Gastroesophageal sphincter (tissue), 3 donors: ENCODE data around the gene FBF1.

ENCODE experiments used
- EP300 ChIP-seq: sonication (generic); formaldehyde crosslinking; IDR thresholded peaks from one replicate; pipeline ENCODE4 v1.6.1; 2017; ENCODE audit warnings: antibody characterized with exemption, mild to moderate bottlenecking
- POLR2A ChIP-seq, 2 donors: fragments of 450-650 bp; IDR thresholded peaks; one replicate each; pipeline ENCODE4 v1.6.1; 2017; ENCODE audit warnings: antibody characterized with exemption in 2 of 2, mild to moderate bottlenecking in 2 of 2, moderate library complexity in 1 of 2
- POLR2AphosphoS5 ChIP-seq: sonication (generic); formaldehyde crosslinking; IDR thresholded peaks from one replicate; pipeline ENCODE4 v1.6.1; 2017; ENCODE audit warnings: antibody characterized with exemption
- TF ChIP-seq, protein P1 (sequence below), 4 experiments: fragments of 200-600 bp in 2 of 4; fragments of 450-650 bp in 2 of 4; sonication (generic) in 1 of 4; IDR thresholded peaks; one replicate each; pipeline ENCODE4 v1.5.1; 2017 to 2019; ENCODE audit warnings: antibody characterized with exemption in 4 of 4, mild to moderate bottlenecking in 2 of 4, moderate library complexity in 2 of 4

GRCh38 chr17:75899767-75900468 lies 40.9 kb downstream of the FBF1 start:
- TF ChIP-seq, protein P1, sequence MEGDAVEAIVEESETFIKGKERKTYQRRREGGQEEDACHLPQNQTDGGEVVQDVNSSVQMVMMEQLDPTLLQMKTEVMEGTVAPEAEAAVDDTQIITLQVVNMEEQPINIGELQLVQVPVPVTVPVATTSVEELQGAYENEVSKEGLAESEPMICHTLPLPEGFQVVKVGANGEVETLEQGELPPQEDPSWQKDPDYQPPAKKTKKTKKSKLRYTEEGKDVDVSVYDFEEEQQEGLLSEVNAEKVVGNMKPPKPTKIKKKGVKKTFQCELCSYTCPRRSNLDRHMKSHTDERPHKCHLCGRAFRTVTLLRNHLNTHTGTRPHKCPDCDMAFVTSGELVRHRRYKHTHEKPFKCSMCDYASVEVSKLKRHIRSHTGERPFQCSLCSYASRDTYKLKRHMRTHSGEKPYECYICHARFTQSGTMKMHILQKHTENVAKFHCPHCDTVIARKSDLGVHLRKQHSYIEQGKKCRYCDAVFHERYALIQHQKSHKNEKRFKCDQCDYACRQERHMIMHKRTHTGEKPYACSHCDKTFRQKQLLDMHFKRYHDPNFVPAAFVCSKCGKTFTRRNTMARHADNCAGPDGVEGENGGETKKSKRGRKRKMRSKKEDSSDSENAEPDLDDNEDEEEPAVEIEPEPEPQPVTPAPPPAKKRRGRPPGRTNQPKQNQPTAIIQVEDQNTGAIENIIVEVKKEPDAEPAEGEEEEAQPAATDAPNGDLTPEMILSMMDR (IDR thresholded peaks at IDR 0.05): no peak
- TF ChIP-seq POLR2AphosphoS5 (no peak), POLR2A (IDR thresholded peaks at IDR 0.05) (no peak), EP300 (no peak)
